ENCODE data around the gene CCL14. TPM values are rescaled to one million over a fixed set of nuclear protein-coding genes. Genes with fewer than 3 reads are reported as not detected.
"Not testable (repeated sequence)": the region's sequence is repeated elsewhere in the genome, so short reads cannot be mapped to it uniquely, and the experiment has no call there.

Gene CCL14
- total and polyA plus RNA-seq, 4 donors: 2.9 to 66.0 (median 28.3) TPM

GRCh38 chr17:36019423-36019822 is 32.9 kb upstream of the CCL14 start:
- WGBS, 2 donors: 86 to 98% methylated on average over 2 of the region's 2 CpGs
- Histone ChIP-seq H3K27me3 (ENCODE audit: control insufficient read depth in 3 of 3, insufficient read depth in 3 of 3, low read length in 2 of 3) (no peaks in the 10 kb centered on the region), H3K27ac (ENCODE audit: low read depth in 1 of 2, low read length in 1 of 2) (no peak overlapping the region), H3K9ac (ENCODE audit: insufficient read depth in 1 of 2, low read length in 2 of 2) (no peak overlapping the region), H3K4me1 (ENCODE audit: control insufficient read depth in 5 of 5, insufficient read depth in 5 of 5, low read length in 5 of 5) (peaks cover 0 to 6% (median 0%) of the 10 kb centered on the region in 5 donors), H3K36me3 (ENCODE audit: control insufficient read depth in 4 of 4, insufficient read depth in 4 of 4, low read length in 4 of 4) (no peaks in the 10 kb centered on the region), H3K9me3 (ENCODE audit: control insufficient read depth in 4 of 4, insufficient read depth in 3 of 4, low read length in 3 of 4) (peaks cover 0 to 5% (median 0%) of the 10 kb centered on the region in 4 donors), H3K4me3 (no peak overlapping the region)
- DNase-seq (no peak), ATAC-seq (ENCODE audit: insufficient read depth, low FRiP score) (no peak)
- TF ChIP-seq, protein P1, sequence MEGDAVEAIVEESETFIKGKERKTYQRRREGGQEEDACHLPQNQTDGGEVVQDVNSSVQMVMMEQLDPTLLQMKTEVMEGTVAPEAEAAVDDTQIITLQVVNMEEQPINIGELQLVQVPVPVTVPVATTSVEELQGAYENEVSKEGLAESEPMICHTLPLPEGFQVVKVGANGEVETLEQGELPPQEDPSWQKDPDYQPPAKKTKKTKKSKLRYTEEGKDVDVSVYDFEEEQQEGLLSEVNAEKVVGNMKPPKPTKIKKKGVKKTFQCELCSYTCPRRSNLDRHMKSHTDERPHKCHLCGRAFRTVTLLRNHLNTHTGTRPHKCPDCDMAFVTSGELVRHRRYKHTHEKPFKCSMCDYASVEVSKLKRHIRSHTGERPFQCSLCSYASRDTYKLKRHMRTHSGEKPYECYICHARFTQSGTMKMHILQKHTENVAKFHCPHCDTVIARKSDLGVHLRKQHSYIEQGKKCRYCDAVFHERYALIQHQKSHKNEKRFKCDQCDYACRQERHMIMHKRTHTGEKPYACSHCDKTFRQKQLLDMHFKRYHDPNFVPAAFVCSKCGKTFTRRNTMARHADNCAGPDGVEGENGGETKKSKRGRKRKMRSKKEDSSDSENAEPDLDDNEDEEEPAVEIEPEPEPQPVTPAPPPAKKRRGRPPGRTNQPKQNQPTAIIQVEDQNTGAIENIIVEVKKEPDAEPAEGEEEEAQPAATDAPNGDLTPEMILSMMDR (IDR thresholded peaks at IDR 0.05; ENCODE audit: control extremely low read depth, extremely low read depth): no peak

GRCh38 chr17:36017799-36018198 is 31.3 kb upstream of the CCL14 start, which contains the start of gene CCL23:
Gene CCL23, minus strand, starts transcription at chr17:36017972. Its CDS starts 75 bp downstream, at chr17:36017897.
- ATAC-seq (ENCODE audit: insufficient read depth, low FRiP score) (no peak), DNase-seq (no peak)
- Histone ChIP-seq H3K4me1 (ENCODE audit: control insufficient read depth in 5 of 5, insufficient read depth in 5 of 5, low read length in 5 of 5) (peaks cover 0 to 6% (median 0%) of the 10 kb centered on the region in 5 donors), H3K36me3 (ENCODE audit: control insufficient read depth in 4 of 4, insufficient read depth in 4 of 4, low read length in 4 of 4) (no peaks in the 10 kb centered on the region), H3K4me3 (no peak within 1 kb of the TSS), H3K9ac (ENCODE audit: insufficient read depth in 1 of 2, low read length in 2 of 2) (no peak within 1 kb of the TSS), H3K27ac (ENCODE audit: low read depth in 1 of 2, low read length in 1 of 2) (no peak within 1 kb of the TSS), H3K27me3 (ENCODE audit: control insufficient read depth in 3 of 3, insufficient read depth in 3 of 3, low read length in 2 of 3) (no peaks in the 10 kb centered on the region), H3K9me3 (ENCODE audit: control insufficient read depth in 4 of 4, insufficient read depth in 3 of 4, low read length in 3 of 4) (no peaks in the 10 kb centered on the region)
- 27 to 28% methylated on average over 6 of the region's 6 CpGs for WGBS, 2 donors
- TF ChIP-seq, protein P1 (IDR thresholded peaks at IDR 0.05; ENCODE audit: control extremely low read depth, extremely low read depth): no peak

DNA sequence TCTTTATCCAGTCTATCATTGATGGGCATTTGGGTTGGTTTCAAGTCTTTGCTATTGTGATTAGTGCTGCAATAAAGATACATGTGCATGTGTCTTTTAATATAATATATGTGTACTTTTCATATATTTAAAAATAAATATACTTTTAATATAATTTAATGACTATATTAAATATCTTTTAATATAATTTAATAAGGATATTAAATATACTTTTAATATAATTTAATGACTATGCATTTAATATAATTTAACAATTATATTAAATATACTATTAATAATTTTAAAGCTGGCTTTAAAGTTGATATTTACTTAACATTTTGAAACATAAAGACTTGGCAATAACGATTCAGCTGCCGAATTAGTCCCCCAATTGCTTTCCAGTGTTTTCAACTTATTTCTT is 30.0 kb upstream of the CCL14 start:
- Histone ChIP-seq H3K4me1 (ENCODE audit: control insufficient read depth in 5 of 5, insufficient read depth in 5 of 5, low read length in 5 of 5) (peaks cover 0 to 6% (median 0%) of the 10 kb centered on the region in 5 donors), H3K9ac (ENCODE audit: insufficient read depth in 1 of 2, low read length in 2 of 2) (no peak overlapping the region), H3K27ac (ENCODE audit: low read depth in 1 of 2, low read length in 1 of 2) (no peak overlapping the region), H3K36me3 (ENCODE audit: control insufficient read depth in 4 of 4, insufficient read depth in 4 of 4, low read length in 4 of 4) (no peaks in the 10 kb centered on the region), H3K9me3 (ENCODE audit: control insufficient read depth in 4 of 4, insufficient read depth in 3 of 4, low read length in 3 of 4) (peaks cover 0 to 11% (median 2%) of the 10 kb centered on the region in 4 donors), H3K27me3 (ENCODE audit: control insufficient read depth in 3 of 3, insufficient read depth in 3 of 3, low read length in 2 of 3) (no peaks in the 10 kb centered on the region), H3K4me3 (no peak overlapping the region)
- WGBS, 2 donors: 94% methylated on average over 2 of the region's 2 CpGs
- no peak for ATAC-seq (ENCODE audit: insufficient read depth, low FRiP score)
- no peak for DNase-seq
- TF ChIP-seq, protein P1 (IDR thresholded peaks at IDR 0.05; ENCODE audit: control extremely low read depth, extremely low read depth): no peak

GRCh38 chr17:36015895-36016294 is 29.4 kb upstream of the CCL14 start:
- not testable (repeated sequence) for H3K4me1 ChIP-seq (ENCODE audit: control insufficient read depth in 5 of 5, insufficient read depth in 5 of 5, low read length in 5 of 5); H3K9ac ChIP-seq (ENCODE audit: insufficient read depth in 1 of 2, low read length in 2 of 2); H3K4me3 ChIP-seq; DNase-seq; ATAC-seq (ENCODE audit: insufficient read depth, low FRiP score); H3K36me3 ChIP-seq (ENCODE audit: control insufficient read depth in 4 of 4, insufficient read depth in 4 of 4, low read length in 4 of 4); H3K27me3 ChIP-seq (ENCODE audit: control insufficient read depth in 3 of 3, insufficient read depth in 3 of 3, low read length in 2 of 3); H3K27ac ChIP-seq (ENCODE audit: low read depth in 1 of 2, low read length in 1 of 2)
- peaks cover 0 to 11% (median 2%) of the 10 kb centered on the region in 4 donors for H3K9me3 ChIP-seq (ENCODE audit: control insufficient read depth in 4 of 4, insufficient read depth in 3 of 4, low read length in 3 of 4)
- WGBS, 2 donors: 97 to 98% methylated on average over 4 of the region's 4 CpGs

Measured in lung (tissue), 12 donors.